ENCODE data around the gene CASP8. TPM values are rescaled to one million over a fixed set of nuclear protein-coding genes. Genes with fewer than 3 reads are reported as not detected.
"Not testable (repeated sequence)": the region's sequence is repeated elsewhere in the genome, so short reads cannot be mapped to it uniquely, and the experiment has no call there.

The CASP8 gene
- polyA plus RNA-seq, 6 donors from 2014 or later, result 16.7 to 49.6 (median 31.2) TPM

DNA sequence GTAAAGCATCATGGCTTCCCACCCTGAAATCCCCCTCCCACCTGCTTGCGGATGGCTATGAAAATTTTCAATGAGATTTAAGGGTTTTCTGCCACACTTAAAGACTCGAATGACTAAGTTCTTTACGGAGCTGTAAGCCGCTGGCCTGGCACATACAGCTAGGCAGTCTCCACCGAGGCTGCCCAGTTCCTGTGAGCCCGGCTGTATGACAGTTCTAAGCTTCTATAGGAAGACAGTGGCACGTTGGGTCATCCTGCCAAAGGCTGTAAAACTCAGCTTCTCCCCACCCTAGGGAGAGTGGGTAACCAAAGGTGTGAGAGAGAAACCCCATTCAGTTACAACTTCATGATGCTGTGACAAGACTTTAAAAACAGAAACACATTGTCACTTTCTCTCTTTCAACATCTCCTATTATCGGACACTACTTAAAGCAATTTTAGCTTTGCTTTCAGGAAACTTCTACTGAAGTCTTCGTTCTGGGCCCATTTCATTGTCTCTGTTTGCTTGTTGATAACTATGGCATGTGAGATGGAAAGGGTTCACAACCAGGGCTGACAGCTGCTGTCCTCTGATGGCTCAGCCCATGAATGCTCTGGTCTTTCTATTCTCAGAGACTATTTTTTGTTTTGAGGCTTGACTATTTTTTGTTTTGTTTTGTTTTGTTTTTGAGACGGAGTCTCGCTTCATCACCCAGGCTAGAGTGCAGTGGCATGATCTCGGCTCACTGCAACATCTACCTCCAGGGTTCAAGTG is 7.1 kb downstream of the CASP8 start:
- no peaks in the 10 kb centered on the region for H3K9me3 Mint-ChIP-seq
- peaks cover 12 to 17% of the 10 kb centered on the region in 2 donors for H3K36me3 Mint-ChIP-seq
- H3K4me1 Mint-ChIP-seq, result peaks cover 45 to 71% (median 61%) of the 10 kb centered on the region in 3 donors
- no peaks in the 10 kb centered on the region for H3K27me3 Mint-ChIP-seq
- no peak for ATAC-seq (ENCODE audit: low read depth in 2 of 2)
- no peak for DNase-seq
- H3K27ac Mint-ChIP-seq, result peak overlapping the region in 4 of 6 donors; percentile 60 to 98 (median 74)
- H3K4me3 Mint-ChIP-seq, result no peak overlapping the region

DNA sequence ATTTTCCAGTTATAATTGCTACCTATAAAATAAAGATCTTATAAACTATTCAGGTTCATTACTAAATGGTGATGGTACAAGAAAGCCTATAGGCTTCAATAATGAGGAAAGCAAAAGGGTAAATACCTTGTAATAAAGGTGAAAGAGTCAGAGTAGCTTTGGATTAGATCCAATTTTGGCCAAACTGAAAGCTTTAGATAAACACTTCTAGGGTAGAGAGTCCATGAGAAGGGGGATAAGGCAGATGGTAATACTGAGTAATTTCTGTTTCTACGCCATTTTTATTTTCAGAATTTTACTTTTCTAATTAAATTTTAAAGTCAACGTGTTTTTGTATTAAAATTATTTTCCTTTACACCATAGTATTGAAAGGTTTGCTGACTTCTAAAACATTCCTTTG is 9.4 kb downstream of the CASP8 start:
- peaks cover 12 to 20% of the 10 kb centered on the region in 2 donors for H3K36me3 Mint-ChIP-seq
- peaks cover 25 to 57% (median 44%) of the 10 kb centered on the region in 3 donors for H3K4me1 Mint-ChIP-seq
- H3K4me3 Mint-ChIP-seq, result no peak overlapping the region
- peak overlapping the region in 2 of 6 donors; percentile 56 to 82 for H3K27ac Mint-ChIP-seq
- H3K9me3 Mint-ChIP-seq, result no peaks in the 10 kb centered on the region
- DNase-seq (no peak), ATAC-seq (ENCODE audit: low read depth in 2 of 2) (no peak)
- H3K27me3 Mint-ChIP-seq, result no peaks in the 10 kb centered on the region

DNA sequence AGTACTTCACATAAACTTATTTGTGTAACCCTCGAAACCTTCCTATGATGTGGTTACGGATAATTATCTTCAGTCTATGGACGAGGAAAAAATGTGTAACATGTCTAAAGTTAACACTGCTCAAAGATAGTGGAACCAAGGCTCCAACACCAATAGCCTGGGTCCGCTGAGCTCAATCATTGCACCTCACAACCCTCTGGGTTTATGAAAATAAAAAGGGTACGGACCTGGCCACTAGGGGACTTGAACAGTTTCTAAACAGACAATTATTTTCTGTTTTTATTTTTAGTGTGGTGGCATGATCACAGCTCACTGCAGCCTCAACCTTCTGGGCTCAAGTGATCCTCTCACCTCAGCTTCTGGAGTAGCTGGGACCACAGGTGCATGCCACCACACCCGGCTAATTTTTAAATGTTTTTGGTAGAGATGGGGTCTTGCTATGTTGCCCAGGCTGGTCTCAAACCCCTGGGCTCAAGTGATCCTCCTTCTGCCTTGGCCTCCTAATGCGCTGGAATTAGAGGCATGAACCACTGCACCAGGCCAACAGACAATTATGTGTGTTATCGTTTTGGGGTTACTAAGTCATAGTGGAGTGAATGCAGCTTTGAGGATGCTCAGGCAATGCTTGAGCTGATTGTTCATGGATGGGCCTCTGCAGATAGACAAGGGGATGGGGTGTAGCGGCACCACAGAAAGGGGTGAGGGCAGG is 10.1 kb downstream of the CASP8 start:
- Mint-ChIP-seq H3K36me3 (peaks cover 12 to 27% of the 10 kb centered on the region in 2 donors), H3K4me1 (peaks cover 22 to 50% (median 38%) of the 10 kb centered on the region in 3 donors), H3K4me3 (no peak overlapping the region), H3K27ac (peak overlapping the region; percentile 20 to 82 (median 79)), H3K9me3 (no peaks in the 10 kb centered on the region), H3K27me3 (no peaks in the 10 kb centered on the region)
- ATAC-seq (ENCODE audit: low read depth in 2 of 2) (no peak), DNase-seq (no peak)

DNA sequence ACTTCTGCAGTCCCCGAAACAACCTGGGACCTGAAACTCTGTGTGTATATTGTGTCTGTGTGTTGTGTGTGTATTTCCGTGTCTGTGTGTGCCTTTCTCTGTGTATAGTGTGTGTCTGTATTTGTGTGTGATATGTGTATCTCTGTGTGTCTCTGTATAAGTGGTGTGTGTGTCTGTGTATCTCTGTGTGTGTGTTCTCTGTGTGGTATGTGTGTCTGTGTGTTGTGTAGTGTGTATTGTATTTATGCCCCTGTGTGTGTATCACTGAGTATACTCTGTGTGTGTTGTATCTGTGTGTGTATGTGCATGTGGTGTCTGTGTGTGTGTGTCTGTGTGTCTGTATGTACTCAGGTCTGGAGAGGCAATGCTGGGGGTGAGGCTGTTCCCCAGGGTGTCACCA is 11.6 kb downstream of the CASP8 start:
- H3K9me3 Mint-ChIP-seq, result no peaks in the 10 kb centered on the region
- no peak overlapping the region for H3K4me3 Mint-ChIP-seq
- H3K27ac Mint-ChIP-seq, result peak overlapping the region; percentile 0 to 92 (median 69)
- H3K27me3 Mint-ChIP-seq, result no peaks in the 10 kb centered on the region
- no peak for ATAC-seq (ENCODE audit: low read depth in 2 of 2)
- H3K36me3 Mint-ChIP-seq, result peaks cover 18 to 32% of the 10 kb centered on the region in 2 donors
- peaks cover 10 to 36% (median 25%) of the 10 kb centered on the region in 3 donors for H3K4me1 Mint-ChIP-seq
- no peak for DNase-seq

DNA sequence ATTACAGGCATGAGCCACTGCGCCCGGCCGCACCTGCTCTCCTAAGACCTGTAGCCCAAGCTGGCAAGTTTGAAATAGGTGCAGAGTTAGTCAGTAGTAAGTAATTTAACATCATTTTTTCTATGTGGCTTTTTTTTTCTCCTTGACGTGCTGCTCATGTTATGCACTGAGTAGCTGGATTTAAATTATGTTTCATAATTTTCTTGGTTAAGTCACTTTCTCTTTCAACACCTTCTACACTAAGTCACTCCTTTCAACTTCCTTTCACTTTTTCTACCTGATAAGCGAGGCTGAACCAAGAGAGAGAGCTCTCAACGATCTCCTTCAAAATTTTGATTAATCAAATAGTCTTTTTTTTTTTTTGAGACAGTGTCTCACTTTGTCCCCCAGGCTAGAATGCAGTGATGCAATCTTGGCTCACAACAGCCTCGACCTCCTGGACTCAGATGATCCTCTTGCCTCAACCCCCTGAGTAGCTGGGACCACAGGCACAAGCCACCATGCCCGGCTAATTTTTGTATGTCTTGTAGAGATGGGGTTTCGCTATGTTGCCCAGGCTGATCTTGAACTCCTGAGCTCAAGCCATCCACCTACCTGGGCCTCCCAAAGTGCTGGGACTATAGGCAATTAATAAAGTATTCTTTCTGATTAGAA is 13.1 kb downstream of the CASP8 start:
- Mint-ChIP-seq H3K27ac (peak overlapping the region in 5 of 6 donors; percentile 26 to 85 (median 59)), H3K36me3 (peaks cover 18 to 31% of the 10 kb centered on the region in 2 donors), H3K27me3 (no peaks in the 10 kb centered on the region), H3K4me1 (peaks cover 10 to 28% (median 26%) of the 10 kb centered on the region in 3 donors), H3K9me3 (no peaks in the 10 kb centered on the region), H3K4me3 (peak overlapping the region in 1 of 8 donors; percentile 40)
- no peak for ATAC-seq (ENCODE audit: low read depth in 2 of 2)
- DNase-seq, result no peak

DNA sequence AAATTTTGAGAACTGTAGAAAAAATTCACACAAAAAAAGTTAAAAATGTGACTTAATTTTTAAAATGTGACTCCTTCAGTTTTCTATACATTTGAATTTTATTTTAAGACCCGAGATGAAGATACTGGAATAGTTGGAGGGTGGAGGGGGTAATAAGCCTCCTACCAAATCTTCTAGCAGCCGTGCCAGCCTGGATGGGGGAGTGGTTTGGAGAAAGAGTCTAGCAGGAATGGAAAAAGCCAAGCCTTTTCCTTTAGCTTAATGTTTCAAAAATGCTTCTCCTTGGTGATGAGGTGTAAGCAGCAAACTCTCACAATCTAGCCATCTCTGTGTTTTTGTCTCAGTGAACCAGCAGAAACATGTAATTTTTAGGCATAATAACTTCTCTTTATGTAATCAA is 14.7 kb downstream of the CASP8 start:
- DNase-seq (no peak), ATAC-seq (ENCODE audit: low read depth in 2 of 2) (no peak)
- Mint-ChIP-seq H3K4me1 (peaks cover 22 to 36% (median 34%) of the 10 kb centered on the region in 3 donors), H3K27ac (peak overlapping the region; percentile 20 to 85 (median 50)), H3K27me3 (no peaks in the 10 kb centered on the region), H3K4me3 (no peak overlapping the region), H3K9me3 (no peaks in the 10 kb centered on the region), H3K36me3 (peaks cover 23 to 39% of the 10 kb centered on the region in 2 donors)

DNA sequence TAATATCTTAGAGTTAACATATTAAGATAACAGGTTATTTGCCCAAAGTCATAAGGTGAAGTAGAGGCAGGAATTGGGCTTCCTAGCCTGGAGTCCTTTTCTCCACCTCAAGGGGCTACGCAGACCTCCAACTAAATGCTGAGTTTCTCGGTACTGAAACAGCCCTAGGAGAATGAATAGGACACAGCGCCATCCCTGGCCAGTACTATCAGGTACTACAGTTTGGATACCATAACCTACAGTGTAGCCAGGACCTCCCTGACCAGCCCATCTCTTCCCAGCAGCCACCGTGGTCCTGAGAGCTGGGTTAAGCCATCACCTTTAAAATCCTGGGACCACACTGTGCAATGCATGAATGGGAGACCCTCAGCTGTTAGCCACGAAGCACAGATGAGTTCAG is 15.7 kb downstream of the CASP8 start:
- Mint-ChIP-seq H3K27ac (peak overlapping the region in 3 of 6 donors; percentile 29 to 70 (median 58)), H3K4me1 (peaks cover 24 to 42% (median 38%) of the 10 kb centered on the region in 3 donors)
- DNase-seq, result no peak

DNA sequence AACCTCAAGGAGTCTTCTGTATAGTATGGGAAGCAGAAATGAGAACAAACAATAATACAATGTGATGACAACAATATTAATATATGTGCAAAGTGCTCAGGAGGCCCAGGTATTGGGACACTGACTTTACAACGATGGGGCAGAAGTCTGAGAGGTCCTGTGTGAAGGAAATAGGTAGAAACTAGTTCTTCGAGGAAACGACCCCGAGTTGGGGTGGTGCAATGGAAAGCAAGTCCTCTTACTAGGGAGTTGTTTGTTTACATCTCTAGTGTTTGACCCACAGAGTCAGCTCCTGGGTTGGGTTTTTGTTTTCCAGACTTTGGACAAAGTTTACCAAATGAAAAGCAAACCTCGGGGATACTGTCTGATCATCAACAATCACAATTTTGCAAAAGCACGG is 16.2 kb downstream of the CASP8 start:
- no peak for DNase-seq
- Mint-ChIP-seq H3K27ac (peak overlapping the region in 4 of 6 donors; percentile 5 to 72 (median 64)), H3K36me3 (peaks cover 27 to 46% of the 10 kb centered on the region in 2 donors), H3K4me3 (no peak overlapping the region), H3K4me1 (peaks cover 24 to 38% (median 32%) of the 10 kb centered on the region in 3 donors), H3K9me3 (no peaks in the 10 kb centered on the region), H3K27me3 (no peaks in the 10 kb centered on the region)
- ATAC-seq (ENCODE audit: low read depth in 2 of 2), result no peak

More for the DNA sequence above, 15.7 kb downstream of the CASP8 start:
- ATAC-seq (ENCODE audit: low read depth in 2 of 2), result peak; percentile 30 to 39
- Mint-ChIP-seq H3K4me3 (peak overlapping the region in 1 of 8 donors; percentile 42), H3K36me3 (peaks cover 30 to 46% of the 10 kb centered on the region in 2 donors), H3K27me3 (no peaks in the 10 kb centered on the region), H3K9me3 (no peaks in the 10 kb centered on the region)

DNA sequence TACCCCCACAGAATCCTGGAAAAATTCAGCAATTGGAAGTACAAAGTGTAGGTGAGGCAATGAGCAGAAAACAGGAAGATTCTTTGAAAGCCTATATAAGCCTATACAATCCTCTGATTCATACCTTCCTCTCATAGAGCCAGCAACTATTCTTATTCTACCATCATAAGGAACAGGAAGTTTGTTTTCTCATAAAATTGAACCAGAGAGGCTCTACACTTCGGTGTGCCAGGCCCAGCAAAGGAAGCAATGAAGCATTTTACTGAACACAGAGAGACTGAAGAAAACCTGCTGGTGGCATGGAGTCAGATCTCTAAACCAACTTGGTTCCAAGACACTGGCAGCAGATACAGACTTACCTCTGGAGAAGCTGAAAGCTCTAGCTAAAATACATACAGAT is 18.7 kb downstream of the CASP8 start:
- no peak for DNase-seq
- Mint-ChIP-seq H3K36me3 (peaks cover 19 to 41% of the 10 kb centered on the region in 2 donors), H3K4me3 (peak overlapping the region in 1 of 8 donors; percentile 45), H3K9me3 (no peaks in the 10 kb centered on the region), H3K27ac (peak overlapping the region in 5 of 6 donors; percentile 46 to 96 (median 88)), H3K27me3 (no peaks in the 10 kb centered on the region), H3K4me1 (peaks cover 18 to 25% (median 24%) of the 10 kb centered on the region in 3 donors)
- ATAC-seq (ENCODE audit: low read depth in 2 of 2), result peak in 1 of 2 donors; percentile 11

DNA sequence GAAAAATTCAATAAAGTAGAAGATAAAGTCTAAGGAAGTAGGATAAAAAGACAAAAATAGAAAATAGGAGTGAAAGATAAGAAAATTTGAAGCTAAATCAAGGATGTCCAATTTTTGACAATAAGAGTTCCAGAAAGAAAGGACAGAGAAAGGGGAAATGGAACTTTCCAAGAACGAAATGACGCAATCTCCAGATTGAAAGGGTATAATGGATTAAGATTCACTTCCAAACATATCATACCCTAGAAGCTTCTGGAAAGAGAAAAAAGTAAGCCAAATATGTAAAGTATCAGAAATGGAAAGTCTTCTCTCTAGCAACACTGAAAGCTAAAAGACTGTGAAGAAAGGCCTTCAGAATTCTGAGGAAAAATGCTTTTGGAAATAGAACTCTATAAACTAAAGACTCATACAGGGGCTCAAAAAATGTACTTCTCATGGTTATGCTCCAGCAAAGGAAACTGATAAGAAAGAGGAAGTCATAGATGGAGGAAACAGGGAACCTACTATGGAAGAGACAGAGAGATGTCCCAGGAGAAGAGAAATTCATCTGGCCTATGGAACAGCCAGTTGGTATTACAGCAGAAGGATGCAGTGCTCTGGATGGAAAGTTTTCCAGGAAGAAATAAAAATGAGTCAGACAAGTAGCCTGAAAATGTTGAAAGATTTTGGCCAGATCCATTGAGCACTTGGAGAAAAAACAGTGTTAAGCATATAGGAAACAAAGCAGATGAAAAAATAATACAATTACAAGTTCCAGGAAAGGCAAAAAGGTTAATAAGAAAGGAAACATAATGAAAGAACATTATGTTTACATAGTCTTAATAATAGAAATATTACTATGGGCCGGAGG is 20.1 kb downstream of the CASP8 start:
- peaks cover 27 to 39% of the 10 kb centered on the region in 2 donors for H3K36me3 Mint-ChIP-seq
- no peaks in the 10 kb centered on the region for H3K27me3 Mint-ChIP-seq
- peak overlapping the region; percentile 7 to 96 (median 63) for H3K27ac Mint-ChIP-seq
- ATAC-seq (ENCODE audit: low read depth in 2 of 2), result no peak
- peak overlapping the region in 1 of 8 donors; percentile 36 for H3K4me3 Mint-ChIP-seq
- DNase-seq, result no peak
- no peaks in the 10 kb centered on the region for H3K9me3 Mint-ChIP-seq
- peaks cover 18 to 25% (median 24%) of the 10 kb centered on the region in 3 donors for H3K4me1 Mint-ChIP-seq

DNA sequence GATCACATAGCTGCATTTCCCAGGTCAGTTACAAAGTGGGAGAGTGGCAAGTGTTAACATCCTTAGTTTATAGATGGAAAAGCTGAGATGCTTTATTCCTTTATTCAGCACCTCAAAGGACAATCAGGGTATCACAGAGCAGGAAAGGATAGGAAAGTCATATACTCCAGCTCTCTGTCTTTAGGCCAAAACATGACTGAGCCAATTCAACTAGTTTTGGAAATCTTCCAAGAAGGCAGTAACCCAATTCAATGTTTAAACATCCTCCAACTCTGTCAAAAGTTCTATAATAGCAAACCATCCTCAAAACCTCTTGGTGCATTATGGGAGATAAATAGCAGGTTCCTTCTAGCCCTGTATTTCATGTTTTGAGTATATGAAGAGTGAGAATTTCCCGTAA is 25.2 kb downstream of the CASP8 start:
- H3K4me1 Mint-ChIP-seq, result peaks cover 3 to 6% (median 3%) of the 10 kb centered on the region in 3 donors
- no peak for ATAC-seq (ENCODE audit: low read depth in 2 of 2)

DNA sequence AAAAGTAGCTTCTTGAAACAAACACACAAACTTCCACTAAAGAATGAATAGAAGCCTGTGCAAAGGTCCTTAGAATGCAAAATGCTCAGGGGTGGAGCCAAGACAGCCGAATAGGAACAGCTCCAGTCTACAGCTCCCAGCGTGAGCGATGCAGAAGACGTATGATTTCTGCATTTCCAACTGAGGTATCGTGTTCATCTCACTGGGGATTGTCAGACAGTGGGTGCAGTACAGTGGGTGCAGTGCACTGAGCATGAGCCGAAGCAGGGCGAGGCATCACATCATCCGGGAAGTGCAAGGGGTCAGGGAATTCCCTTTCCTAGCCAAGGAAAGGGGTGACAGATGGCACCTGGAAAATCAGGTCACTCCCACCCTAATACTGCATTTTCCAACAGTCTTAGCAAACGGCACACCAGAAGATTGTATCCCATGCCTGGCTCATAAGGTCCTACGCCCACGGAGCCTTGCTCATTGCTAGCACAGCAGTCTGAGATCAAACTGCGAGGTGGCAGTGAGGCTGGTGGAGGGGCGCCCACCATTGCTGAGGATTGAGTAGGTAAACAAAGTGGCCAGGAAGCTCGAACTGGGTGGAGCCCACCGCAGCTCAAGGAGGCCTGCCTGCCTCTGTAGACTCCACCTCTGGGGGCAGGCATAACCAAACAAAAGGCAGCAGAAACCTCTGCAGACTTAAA is 30.3 kb downstream of the CASP8 start:
- H3K27ac Mint-ChIP-seq; H3K27me3 Mint-ChIP-seq; H3K4me1 Mint-ChIP-seq; H3K4me3 Mint-ChIP-seq; ATAC-seq (ENCODE audit: low read depth in 2 of 2); DNase-seq: not testable (repeated sequence)
- Mint-ChIP-seq H3K36me3 (peaks cover 35 to 55% of the 10 kb centered on the region in 2 donors), H3K9me3 (peaks cover 0 to 23% (median 10%) of the 10 kb centered on the region in 7 donors)

More for the DNA sequence above, 25.2 kb downstream of the CASP8 start:
- Mint-ChIP-seq H3K9me3 (no peaks in the 10 kb centered on the region), H3K27ac (peak overlapping the region in 3 of 6 donors; percentile 52 to 69 (median 59)), H3K27me3 (no peaks in the 10 kb centered on the region), H3K4me3 (no peak overlapping the region), H3K36me3 (peaks cover 47 to 52% of the 10 kb centered on the region in 2 donors)
- DNase-seq, result no peak

Measured in naive B cell (primary cell).